ENCODE measurements around the gene VWA2.
A peak's percentile ranks its signal among the peaks of the same experiment; 100 is the strongest.

Gene VWA2

DNA sequence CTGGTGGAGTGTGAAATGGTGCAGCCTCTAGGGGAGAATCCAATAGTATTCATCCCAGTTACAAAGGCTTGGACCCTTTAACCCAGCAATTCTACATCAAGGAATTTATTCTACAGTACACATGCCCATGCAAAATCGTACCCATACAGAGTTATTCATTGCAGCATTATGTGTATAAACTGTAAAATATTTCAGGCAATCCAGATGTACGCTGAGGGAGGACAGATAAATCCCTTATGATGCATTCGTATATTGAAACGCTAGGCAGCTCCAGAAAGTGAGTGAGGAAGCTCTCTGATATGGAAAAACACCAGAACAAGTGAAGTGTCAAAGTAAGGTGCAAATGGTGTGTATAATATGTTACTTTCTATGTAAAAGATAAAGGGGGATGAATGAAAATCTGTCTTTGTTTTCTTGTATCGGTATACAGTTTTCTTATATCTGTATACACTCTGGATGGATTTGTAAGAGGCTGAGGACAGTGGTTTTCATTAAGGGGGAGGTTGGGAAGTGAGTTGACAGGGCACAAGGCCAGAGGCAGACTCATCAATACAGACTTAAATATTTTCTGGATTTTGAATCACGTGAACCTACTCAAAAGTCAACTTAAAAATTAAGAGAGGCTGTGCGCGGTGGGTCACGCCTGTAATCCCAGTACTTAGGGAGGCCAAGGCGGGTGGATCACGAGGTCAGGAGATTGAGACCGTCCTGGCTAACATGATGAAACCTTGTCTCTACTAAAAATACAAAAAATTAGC lies 17.1 kb downstream of the VWA2 start:
- peaks cover 0 to 52% (median 40%) of the 10 kb centered on the region in 10 experiments; a peak in 15 of 20 replicates for H3K4me1 ChIP-seq
- no peak for TF ChIP-seq Cebpa-rat (IDR thresholded peaks at IDR 0.05)
- no peaks in the 10 kb centered on the region for H4K20me1 ChIP-seq
- H3K4me3 ChIP-seq: 0 out of 20 replicates have a peak overlapping the region, but pooled peaks of 1 of the 10 experiments have one; percentile 7
- H3K27me3 ChIP-seq: no peaks in the 10 kb centered on the region
- no peak overlapping the region for H3K27ac ChIP-seq
- no peak overlapping the region for H3K9ac ChIP-seq
- H3K36me3 ChIP-seq: no peaks in the 10 kb centered on the region
- peak overlapping the region in 9 of 11 experiments; percentile 5 to 81 (median 55); a peak in 17 of 22 replicates for H3K4me2 ChIP-seq
- peaks cover 0 to 11% (median 0%) of the 10 kb centered on the region in 11 experiments; a peak in 5 of 22 replicates for H3K9me3 ChIP-seq (replicated peaks in 1 of 11)

DNA sequence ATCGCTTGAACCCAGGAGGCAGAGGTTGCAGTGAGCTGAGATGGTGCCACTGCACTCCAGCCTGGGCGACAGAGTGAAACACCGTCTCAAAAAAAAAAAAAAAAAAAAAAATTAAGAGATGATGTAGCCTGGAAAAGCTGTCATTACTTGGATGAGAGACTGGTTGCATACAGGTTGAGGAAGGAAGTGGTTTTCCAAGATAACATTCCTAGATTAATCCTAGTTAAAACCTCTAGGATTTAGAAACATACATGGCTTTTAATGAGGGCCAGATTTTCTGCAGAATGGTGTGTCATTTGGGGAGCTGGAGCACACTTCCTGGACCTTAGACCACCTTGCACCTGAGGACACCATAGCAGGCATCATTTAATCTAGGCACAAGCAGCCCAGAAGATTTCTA lies 17.8 kb downstream of the VWA2 start:
- peak overlapping the region in 4 of 11 experiments; percentile 6 to 81 (median 55); a peak in 8 of 22 replicates for H3K4me2 ChIP-seq
- H3K27me3 ChIP-seq: no peaks in the 10 kb centered on the region
- TF ChIP-seq Cebpa-rat (IDR thresholded peaks at IDR 0.05): no peak
- H4K20me1 ChIP-seq: no peaks in the 10 kb centered on the region
- peaks cover 0 to 52% (median 40%) of the 10 kb centered on the region in 10 experiments; a peak in 15 of 20 replicates for H3K4me1 ChIP-seq
- H3K4me3 ChIP-seq: no peak overlapping the region
- no peaks in the 10 kb centered on the region for H3K36me3 ChIP-seq
- peaks cover 0 to 11% (median 0%) of the 10 kb centered on the region in 11 experiments; a peak in 5 of 22 replicates for H3K9me3 ChIP-seq (replicated peaks in 1 of 11)
- H3K27ac ChIP-seq: no peak overlapping the region
- no peak overlapping the region for H3K9ac ChIP-seq

DNA sequence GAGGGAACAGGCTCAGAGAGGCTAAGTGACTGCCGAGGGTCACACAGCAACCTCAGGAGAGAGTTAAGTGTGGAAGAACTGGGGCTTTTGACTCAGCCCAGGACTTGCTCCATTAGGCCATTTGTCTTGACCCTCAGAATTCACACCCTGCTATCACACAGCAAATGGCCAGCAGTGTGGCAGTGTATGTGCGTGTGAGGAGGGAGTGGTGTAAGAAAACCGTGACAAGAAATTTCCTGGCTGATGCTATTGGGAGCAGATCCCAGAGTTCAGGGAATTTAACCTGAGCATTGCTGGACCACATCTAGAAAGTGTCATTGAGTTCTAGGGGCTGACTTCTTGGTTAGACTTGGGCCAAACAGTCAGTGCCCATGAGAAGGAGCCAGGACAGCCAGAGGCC lies 18.4 kb downstream of the VWA2 start:
- Histone ChIP-seq H3K9ac (no peak overlapping the region), H3K36me3 (no peaks in the 10 kb centered on the region), H3K27me3 (no peaks in the 10 kb centered on the region), H3K27ac (no peak overlapping the region), H3K4me2 (peak overlapping the region in 6 of 11 experiments; percentile 14 to 81 (median 38); a peak in 8 of 22 replicates), H3K4me1 (peaks cover 0 to 52% (median 40%) of the 10 kb centered on the region in 10 experiments; a peak in 15 of 20 replicates), H3K9me3 (replicated peaks in 1 of 11) (peaks cover 0 to 11% (median 0%) of the 10 kb centered on the region in 11 experiments; a peak in 5 of 22 replicates), H3K4me3 (no peak overlapping the region), H4K20me1 (no peaks in the 10 kb centered on the region)
- TF ChIP-seq Cebpa-rat (IDR thresholded peaks at IDR 0.05): no peak

DNA sequence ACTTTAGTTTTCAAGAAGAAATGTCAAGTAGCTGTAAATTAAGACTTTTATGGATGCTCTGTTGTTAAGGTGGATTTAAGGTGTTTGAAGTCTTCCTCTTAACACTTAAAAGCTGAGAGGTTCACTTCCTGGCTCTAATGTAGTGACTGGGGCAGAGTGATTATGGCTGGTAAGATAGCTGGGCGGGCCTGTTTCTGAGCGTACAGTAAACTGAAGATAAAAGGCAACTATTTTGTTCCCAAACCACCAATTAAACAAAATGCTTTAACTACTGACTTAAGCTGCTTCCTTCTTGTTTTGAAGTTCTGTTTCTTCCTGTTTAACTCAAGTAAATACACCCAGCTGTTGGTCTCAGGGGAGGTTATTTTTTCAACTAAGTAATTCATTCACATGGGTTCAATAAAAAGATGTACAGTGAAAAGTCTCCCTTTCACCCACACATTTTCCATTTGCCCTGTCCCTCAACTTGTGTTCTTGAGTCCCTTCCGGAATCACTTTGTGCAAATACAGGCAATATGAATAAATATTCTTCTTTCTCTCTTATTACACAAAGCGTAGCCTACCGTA lies 19.3 kb downstream of the VWA2 start:
- H4K20me1 ChIP-seq: no peaks in the 10 kb centered on the region
- peaks cover 0 to 10% (median 0%) of the 10 kb centered on the region in 11 experiments; a peak in 5 of 22 replicates for H3K9me3 ChIP-seq (replicated peaks in 1 of 11)
- H3K9ac ChIP-seq: no peak overlapping the region
- no peak overlapping the region for H3K27ac ChIP-seq
- no peak overlapping the region for H3K4me3 ChIP-seq
- H3K36me3 ChIP-seq: no peaks in the 10 kb centered on the region
- H3K27me3 ChIP-seq: no peaks in the 10 kb centered on the region
- TF ChIP-seq Cebpa-rat (IDR thresholded peaks at IDR 0.05): no peak
- peaks cover 0 to 52% (median 40%) of the 10 kb centered on the region in 10 experiments; a peak in 15 of 20 replicates for H3K4me1 ChIP-seq
- H3K4me2 ChIP-seq: peak overlapping the region in 6 of 11 experiments; percentile 14 to 81 (median 38); a peak in 11 of 22 replicates

DNA sequence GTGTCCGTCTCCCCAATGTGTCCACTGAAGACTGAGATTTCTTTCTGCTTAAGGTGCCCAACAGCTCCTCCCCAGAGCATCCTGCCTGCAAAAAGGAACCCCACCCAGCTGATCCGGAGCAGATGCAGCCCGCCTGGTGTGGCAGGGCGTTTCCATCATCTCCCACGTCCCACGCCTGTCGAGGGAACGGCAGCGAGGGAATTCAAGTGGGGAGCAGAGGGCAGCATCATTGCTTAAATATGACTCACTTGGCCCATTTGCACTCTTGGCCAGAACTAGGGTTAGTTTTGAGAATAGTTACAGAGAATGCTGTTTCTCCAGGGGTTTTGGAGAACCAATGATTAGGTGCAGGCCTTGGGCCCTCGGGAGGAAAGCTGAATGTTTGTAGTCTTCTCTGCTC lies 20.8 kb downstream of the VWA2 start:
- Histone ChIP-seq H3K4me3 (no peak overlapping the region), H3K36me3 (no peaks in the 10 kb centered on the region), H4K20me1 (no peaks in the 10 kb centered on the region), H3K4me1 (peaks cover 0 to 45% (median 33%) of the 10 kb centered on the region in 10 experiments; a peak in 15 of 20 replicates), H3K4me2 (no peak overlapping the region), H3K9me3 (replicated peaks in 1 of 11) (peaks cover 0 to 6% (median 0%) of the 10 kb centered on the region in 11 experiments; a peak in 1 of 22 replicates), H3K27me3 (no peaks in the 10 kb centered on the region), H3K27ac (no peak overlapping the region), H3K9ac (no peak overlapping the region)
- no peak for TF ChIP-seq Cebpa-rat (IDR thresholded peaks at IDR 0.05)

DNA sequence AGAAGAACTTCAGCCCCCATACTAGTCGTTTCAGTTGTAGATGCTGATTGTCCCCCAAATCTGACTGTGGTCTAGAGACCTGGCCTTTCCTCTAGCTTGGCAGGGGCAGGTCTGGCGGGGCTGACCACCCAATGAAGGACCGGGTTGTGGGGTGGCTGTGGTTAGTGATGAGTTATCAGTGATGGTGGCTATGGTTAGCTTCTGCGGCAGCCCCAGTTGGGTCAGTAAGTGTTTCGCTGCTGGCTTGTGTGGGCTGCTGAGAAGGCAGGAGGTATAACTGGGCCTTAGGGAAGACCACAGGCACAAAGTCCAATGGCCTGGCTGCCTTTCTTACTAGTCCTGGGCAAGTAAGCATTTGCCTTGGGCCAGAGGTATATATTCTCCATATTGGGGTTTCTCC lies 21.3 kb downstream of the VWA2 start:
- H3K4me2 ChIP-seq: no peak overlapping the region
- no peak for TF ChIP-seq Cebpa-rat (IDR thresholded peaks at IDR 0.05)

DNA sequence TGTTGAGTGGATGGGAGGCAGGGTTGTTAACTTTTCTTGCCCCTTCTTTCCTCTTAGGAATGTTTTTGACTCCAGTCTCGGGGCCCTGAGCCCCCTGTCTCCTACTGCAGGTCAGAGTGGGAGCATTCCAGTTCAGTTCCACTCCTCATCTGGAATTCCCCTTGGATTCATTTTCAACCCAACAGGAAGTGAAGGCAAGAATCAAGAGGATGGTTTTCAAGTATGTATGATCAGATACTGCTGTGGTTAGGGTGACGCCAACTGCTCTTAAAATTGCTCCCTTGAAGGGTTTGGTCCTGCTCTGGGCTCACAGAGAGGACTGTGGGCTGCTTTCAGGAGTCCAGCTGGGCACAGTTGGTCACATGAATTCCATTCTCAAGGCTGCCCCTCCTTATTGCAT lies 22.0 kb downstream of the VWA2 start:
- H3K27ac ChIP-seq: no peak overlapping the region
- H3K36me3 ChIP-seq: no peaks in the 10 kb centered on the region
- H3K4me1 ChIP-seq: peaks cover 0 to 32% (median 21%) of the 10 kb centered on the region in 10 experiments; a peak in 13 of 20 replicates
- peak overlapping the region in 1 of 11 experiments; percentile 20; a peak in 1 of 22 replicates for H3K4me2 ChIP-seq
- TF ChIP-seq Cebpa-rat (IDR thresholded peaks at IDR 0.05): no peak
- H3K27me3 ChIP-seq: no peaks in the 10 kb centered on the region
- H4K20me1 ChIP-seq: no peaks in the 10 kb centered on the region
- no peak overlapping the region for H3K4me3 ChIP-seq
- H3K9me3 ChIP-seq (replicated peaks in 1 of 11): peaks cover 0 to 6% (median 0%) of the 10 kb centered on the region in 11 experiments; a peak in 1 of 22 replicates
- no peak overlapping the region for H3K9ac ChIP-seq

More for the DNA sequence above, 21.3 kb downstream of the VWA2 start:
- H3K27ac ChIP-seq: no peak overlapping the region
- H3K4me3 ChIP-seq: no peak overlapping the region
- no peaks in the 10 kb centered on the region for H3K36me3 ChIP-seq
- H3K4me1 ChIP-seq: peaks cover 0 to 39% (median 28%) of the 10 kb centered on the region in 10 experiments; a peak in 15 of 20 replicates
- H4K20me1 ChIP-seq: no peaks in the 10 kb centered on the region
- peaks cover 0 to 6% (median 0%) of the 10 kb centered on the region in 11 experiments; a peak in 1 of 22 replicates for H3K9me3 ChIP-seq (replicated peaks in 1 of 11)
- no peaks in the 10 kb centered on the region for H3K27me3 ChIP-seq
- H3K9ac ChIP-seq: no peak overlapping the region

DNA sequence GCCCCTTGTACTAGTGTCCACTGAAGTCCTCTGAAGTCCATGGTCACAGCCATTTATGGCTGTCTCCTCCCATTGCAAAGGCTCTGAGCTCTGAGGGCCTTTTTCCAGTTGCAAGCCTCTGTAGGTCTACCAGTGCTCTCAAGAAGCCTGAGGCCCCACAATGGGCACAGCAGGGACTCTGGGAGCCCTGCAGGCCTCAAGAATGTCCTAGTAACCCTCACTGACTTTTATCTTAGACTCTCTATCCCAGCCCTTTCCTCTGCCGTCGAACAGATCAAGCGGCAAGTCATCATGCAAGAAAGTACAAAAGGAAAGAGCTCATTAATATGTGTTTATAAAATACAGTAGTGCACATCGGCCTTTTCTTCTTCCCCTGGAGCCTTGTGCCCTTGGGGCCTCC lies 23.4 kb downstream of the VWA2 start:
- Histone ChIP-seq H3K27me3 (no peaks in the 10 kb centered on the region), H4K20me1 (no peaks in the 10 kb centered on the region), H3K36me3 (no peaks in the 10 kb centered on the region), H3K4me2 (no peak overlapping the region), H3K9me3 (replicated peaks in 1 of 11) (peaks cover 0 to 6% (median 0%) of the 10 kb centered on the region in 11 experiments; a peak in 1 of 22 replicates), H3K4me1 (peaks cover 0 to 18% (median 12%) of the 10 kb centered on the region in 10 experiments; a peak in 11 of 20 replicates), H3K27ac (no peak overlapping the region), H3K9ac (no peak overlapping the region), H3K4me3 (no peak overlapping the region)
- TF ChIP-seq Cebpa-rat (IDR thresholded peaks at IDR 0.05): no peak

DNA sequence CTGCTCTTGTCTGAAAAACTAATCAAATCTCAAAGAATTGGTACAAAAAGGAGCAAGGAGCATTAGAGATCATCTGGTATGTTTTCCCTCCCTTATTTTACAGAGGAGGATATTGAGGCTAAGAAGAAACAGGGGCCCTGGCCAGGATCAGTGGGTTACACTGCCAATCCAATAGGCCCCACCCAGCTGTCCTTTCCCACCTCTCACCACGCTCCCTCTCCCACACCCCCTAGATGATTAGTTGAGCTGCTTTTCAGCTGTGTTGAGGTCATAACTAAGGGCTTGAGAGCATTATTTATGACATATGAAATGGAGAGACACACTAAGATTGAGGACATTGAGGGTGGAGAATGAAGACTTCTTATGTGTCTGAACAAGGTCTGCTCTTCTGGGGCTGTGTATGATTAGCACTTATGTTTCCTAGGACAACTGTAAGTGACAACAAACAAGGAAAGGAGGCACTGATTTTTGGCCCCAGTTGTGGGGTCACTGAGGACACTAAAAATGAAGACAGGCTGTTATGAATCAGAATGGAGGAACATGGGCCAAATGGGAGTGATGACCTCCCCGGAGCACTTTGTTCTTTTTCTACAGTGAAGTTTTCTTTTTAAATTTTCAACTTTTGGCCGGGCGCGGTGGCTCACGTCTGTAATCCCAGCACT lies 26.5 kb downstream of the VWA2 start:
- H3K27me3 ChIP-seq: no peaks in the 10 kb centered on the region
- no peak overlapping the region for H3K27ac ChIP-seq
- no peaks in the 10 kb centered on the region for H3K9me3 ChIP-seq (replicated peaks in 1 of 11)
- H3K9ac ChIP-seq: no peak overlapping the region
- H3K36me3 ChIP-seq: no peaks in the 10 kb centered on the region
- TF ChIP-seq Cebpa-rat (IDR thresholded peaks at IDR 0.05): no peak
- H4K20me1 ChIP-seq: no peaks in the 10 kb centered on the region
- no peaks in the 10 kb centered on the region for H3K4me1 ChIP-seq
- no peak overlapping the region for H3K4me3 ChIP-seq
- no peak overlapping the region for H3K4me2 ChIP-seq

All from BLaER1 treated with 17β-estradiol and CSF1 and Interleukin-3, amounts not matched to agents 10 nM and 100 nM (cell line).